Neural crest cell (in vitro differentiated cells): ENCODE measurements around the gene FOXP3. TPM values are rescaled to one million over a fixed set of nuclear protein-coding genes. Genes with fewer than 3 reads are reported as not detected.

Source experiments
- DNase-seq: peaks from one replicate; pipeline ENCODE4 v3.0.0; 2021; ENCODE audit warnings: low read depth, mixed read lengths, low spot score
- H3K27ac Mint-ChIP-seq: one replicate; pipeline ENCODE4 v1.8.0; 2021; ENCODE audit warnings: mild to moderate bottlenecking, mixed read lengths; ENCODE audit not compliant: unreplicated experiment
- H3K27me3 Mint-ChIP-seq: 2 replicates; pipeline ENCODE4 v1.8.0; 2021; ENCODE audit warnings: low read depth, mild to moderate bottlenecking, mixed read lengths
- H3K36me3 Mint-ChIP-seq: 2 replicates; pipeline ENCODE4 v1.8.0; 2021; ENCODE audit warnings: low read depth, mild to moderate bottlenecking, mixed read lengths
- H3K4me1 Mint-ChIP-seq: 2 replicates; pipeline ENCODE4 v1.8.0; 2021; ENCODE audit warnings: mixed read lengths
- H3K4me3 Mint-ChIP-seq: one replicate; pipeline ENCODE4 v1.8.0; 2021; ENCODE audit warnings: mild to moderate bottlenecking, mixed read lengths
- H3K9me3 Mint-ChIP-seq: 2 replicates; pipeline ENCODE4 v1.8.0; 2021; ENCODE audit warnings: mixed read lengths
- CTCF ChIP-seq: fragments of 200-600 bp; sonication (generic); conservative IDR thresholded peaks from 2 replicates; pipeline ENCODE4 v1.5.0; 2021; ENCODE audit warnings: antibody characterized with exemption, mild to moderate bottlenecking
- total RNA-seq: library from RNA; stranded (reverse); gene quantifications from 2 replicates; pipeline ENCODE4 v1.2.1, GENCODE V29; 2021

Gene FOXP3
- total RNA-seq, 1 donor from 2014 or later, result 0.26 TPM

DNA sequence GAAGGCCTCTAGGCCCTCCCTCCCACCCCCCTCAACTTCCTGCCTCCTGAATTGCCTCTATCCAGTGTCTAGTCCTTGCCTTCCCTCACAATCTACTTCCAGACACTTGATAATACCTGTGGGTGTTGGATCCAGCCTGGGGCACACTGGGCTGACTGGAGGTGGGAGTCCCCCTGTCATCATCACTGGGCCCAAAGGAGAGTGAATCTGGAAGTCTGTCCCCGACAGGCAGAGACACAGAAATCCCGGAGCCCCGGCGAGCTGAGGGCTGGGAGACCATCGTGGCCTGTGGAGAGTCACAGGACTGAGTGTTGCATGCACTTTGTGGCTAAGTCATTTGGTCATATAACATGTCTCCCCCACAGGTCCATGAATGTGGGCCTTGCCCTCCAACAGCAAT, 56.1 kb downstream of the FOXP3 start:
- Mint-ChIP-seq H3K4me3 (no peak overlapping the region), H3K36me3 (peaks cover 2% of the 10 kb centered on the region), H3K9me3 (peaks cover 8% of the 10 kb centered on the region), H3K4me1 (no peaks in the 10 kb centered on the region), H3K27ac (no peak overlapping the region), H3K27me3 (peaks cover 7% of the 10 kb centered on the region)
- no peak for TF ChIP-seq CTCF
- DNase-seq, result no peak

GRCh38 chrX:49206543-49206942, 58.0 kb downstream of the FOXP3 start:
- Mint-ChIP-seq H3K4me3 (no peak overlapping the region), H3K36me3 (no peaks in the 10 kb centered on the region), H3K27me3 (peaks cover 9% of the 10 kb centered on the region), H3K4me1 (no peaks in the 10 kb centered on the region), H3K27ac (no peak overlapping the region), H3K9me3 (peaks cover 2% of the 10 kb centered on the region)
- TF ChIP-seq CTCF, result no peak
- DNase-seq, result no peak

- H3K4me1 Mint-ChIP-seq, result peaks cover 4% of the 10 kb centered on the region
- H3K27me3 Mint-ChIP-seq, result peaks cover 7% of the 10 kb centered on the region
- no peak overlapping the region for H3K4me3 Mint-ChIP-seq
- peaks cover 2% of the 10 kb centered on the region for H3K9me3 Mint-ChIP-seq
- TF ChIP-seq CTCF, result no peak
- H3K36me3 Mint-ChIP-seq, result no peaks in the 10 kb centered on the region
- H3K27ac Mint-ChIP-seq, result no peak overlapping the region
- no peak for DNase-seq
Measured at GRCh38 chrX:49205443-49205842, 59.1 kb downstream of the FOXP3 start.

- peaks cover 2% of the 10 kb centered on the region for H3K9me3 Mint-ChIP-seq
- no peak for TF ChIP-seq CTCF
Measured at GRCh38 chrX:49204709-49205108, 59.8 kb downstream of the FOXP3 start.

DNA sequence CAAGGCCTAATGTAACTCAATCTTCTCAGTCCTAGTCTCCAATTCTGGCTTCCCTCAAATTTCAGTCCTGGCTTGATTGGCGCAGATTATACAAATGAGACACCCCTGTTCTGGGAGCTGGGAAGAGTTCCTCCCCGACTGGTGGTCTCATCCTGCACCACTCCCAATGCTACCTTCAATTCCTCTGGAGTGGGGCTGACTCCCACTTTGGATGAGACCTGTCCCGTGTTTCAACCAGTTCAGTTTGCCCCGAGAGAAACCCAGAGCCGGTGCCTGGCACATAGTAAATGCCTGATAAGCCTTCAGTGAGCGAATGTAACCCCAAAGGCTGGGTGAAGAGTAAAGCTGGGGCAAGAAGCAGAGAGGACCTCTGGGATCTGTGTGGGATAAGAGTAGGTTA, 60.5 kb downstream of the FOXP3 start:
- no peaks in the 10 kb centered on the region for H3K36me3 Mint-ChIP-seq
- peaks cover 2% of the 10 kb centered on the region for H3K9me3 Mint-ChIP-seq
- no peak for DNase-seq
- TF ChIP-seq CTCF, result no peak
- H3K27ac Mint-ChIP-seq, result no peak overlapping the region
- peaks cover 10% of the 10 kb centered on the region for H3K27me3 Mint-ChIP-seq
- no peak overlapping the region for H3K4me3 Mint-ChIP-seq
- H3K4me1 Mint-ChIP-seq, result peaks cover 5% of the 10 kb centered on the region

More at GRCh38 chrX:49204709-49205108, 59.8 kb downstream of the FOXP3 start:
- Mint-ChIP-seq H3K27ac (no peak overlapping the region), H3K36me3 (no peaks in the 10 kb centered on the region), H3K27me3 (peaks cover 7% of the 10 kb centered on the region), H3K4me1 (peaks cover 5% of the 10 kb centered on the region), H3K4me3 (no peak overlapping the region)
- no peak for DNase-seq

GRCh38 chrX:49203536-49203935, 61.0 kb downstream of the FOXP3 start:
- DNase-seq, result no peak
- peaks cover 2% of the 10 kb centered on the region for H3K9me3 Mint-ChIP-seq
- H3K4me3 Mint-ChIP-seq, result no peak overlapping the region
- H3K27me3 Mint-ChIP-seq, result peaks cover 15% of the 10 kb centered on the region
- peaks cover 5% of the 10 kb centered on the region for H3K4me1 Mint-ChIP-seq
- no peaks in the 10 kb centered on the region for H3K36me3 Mint-ChIP-seq
- TF ChIP-seq CTCF, result no peak
- no peak overlapping the region for H3K27ac Mint-ChIP-seq
